GM18507 (cell line): Measurements from ENCODE around the gene CSRP1.
"Not testable (repeated sequence)": the region's sequence is repeated elsewhere in the genome, so short reads cannot be mapped to it uniquely, and the experiment has no call there.

Source experiments
- DNase-seq: peaks from one replicate; pipeline ENCODE4 v3.0.0; 2011; ENCODE audit warnings: low read depth; ENCODE audit not compliant: insufficient read length; ENCODE audit errors: extremely low spot score
- FAIRE-seq: peaks from 2 replicates; lab custom pipeline; 2011; peaks lifted over from hg19 to GRCh38; lab: Jason Lieb, UNC

The CSRP1 gene

GRCh38 chr1:201501812-201502510 is 5.0 kb downstream of the CSRP1 start:
- no peak for DNase-seq
- no peak for FAIRE-seq

- FAIRE-seq: no peak
- no peak for DNase-seq
These were observed 5.8 kb downstream of the CSRP1 start for GRCh38 chr1:201501144-201501543.

GRCh38 chr1:201500670-201501120 is 6.2 kb downstream of the CSRP1 start:
- DNase-seq: no peak
- no peak for FAIRE-seq

DNA sequence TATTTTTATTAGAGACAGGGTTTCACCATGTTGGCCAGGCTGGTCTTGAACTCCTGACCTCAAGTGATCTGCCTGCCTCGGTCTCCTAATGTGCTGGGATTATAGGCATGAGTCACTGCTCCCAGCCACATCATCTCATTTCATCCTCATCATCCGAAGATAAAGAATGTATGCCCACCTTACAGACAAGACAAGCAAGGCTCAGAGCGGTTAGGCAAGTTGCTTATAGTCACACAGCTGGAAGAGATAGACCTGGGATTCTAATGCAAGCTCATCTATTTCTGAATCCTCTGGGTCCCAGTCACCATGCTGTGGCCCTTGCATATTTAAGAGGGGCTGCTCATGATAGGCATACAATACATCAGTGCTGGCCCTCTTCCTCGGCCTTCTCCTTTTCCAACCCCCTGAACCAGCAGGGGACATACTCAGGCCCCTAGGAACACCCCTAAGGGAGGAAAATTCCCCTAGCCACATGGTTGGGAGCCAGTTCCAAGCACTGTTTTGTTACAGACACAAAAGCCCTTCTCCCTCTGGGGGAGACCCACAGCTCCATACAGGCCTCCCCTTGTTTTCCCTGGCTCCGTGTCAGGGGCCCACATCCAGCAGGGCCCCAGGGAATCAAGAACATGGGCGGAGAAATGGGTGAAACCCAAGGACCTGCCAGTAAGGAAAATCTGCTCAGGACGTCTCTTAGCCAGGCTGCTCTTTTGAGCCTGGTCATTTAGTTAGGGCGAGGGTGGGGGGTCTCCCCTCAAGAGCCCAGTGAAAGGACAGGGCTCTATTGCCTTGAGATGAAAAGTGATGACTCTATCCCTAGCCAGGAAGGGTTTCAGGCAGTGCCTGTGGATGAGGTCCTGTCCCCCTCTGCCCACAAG is 6.9 kb downstream of the CSRP1 start:
- DNase-seq (no peak), FAIRE-seq (no peak)

- FAIRE-seq (no peak), DNase-seq (no peak)
These were observed 7.7 kb downstream of the CSRP1 start for GRCh38 chr1:201499191-201499590.

- no peak for FAIRE-seq
- DNase-seq: no peak
These were observed 8.3 kb downstream of the CSRP1 start for GRCh38 chr1:201498621-201499020.

DNA sequence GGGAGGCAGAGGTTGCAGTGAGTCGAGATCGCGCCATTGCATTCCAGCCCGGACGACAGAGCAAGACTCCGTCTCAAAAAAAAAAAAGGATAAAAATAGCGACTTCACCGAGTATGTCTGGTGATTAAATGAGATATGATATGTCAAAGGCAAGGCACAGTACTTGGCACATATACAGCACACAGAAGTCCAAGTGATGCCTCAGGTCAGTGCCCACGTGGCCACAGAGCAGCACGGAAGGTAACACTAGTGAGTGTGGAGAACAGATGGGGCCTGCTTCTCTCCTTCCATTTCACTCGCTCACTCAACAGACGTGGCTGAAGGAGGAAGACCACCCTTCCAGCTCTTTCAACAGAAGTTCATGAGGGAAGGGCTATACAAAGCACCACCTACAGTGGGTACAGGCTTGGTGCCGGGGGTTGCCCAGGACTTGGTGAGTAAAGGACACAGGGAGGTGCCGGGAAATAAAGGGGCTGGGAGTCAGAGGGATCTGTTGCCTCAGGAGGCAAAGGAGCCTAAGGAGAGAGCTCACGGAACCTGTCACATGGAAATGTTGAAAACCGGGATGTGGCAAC is 8.9 kb downstream of the CSRP1 start:
- FAIRE-seq (no peak), DNase-seq (no peak)

GRCh38 chr1:201496296-201496690 is 10.6 kb downstream of the CSRP1 start:
- no peak for FAIRE-seq

GRCh38 chr1:201495551-201496295 is 11.2 kb downstream of the CSRP1 start:
- no peak for FAIRE-seq

More at GRCh38 chr1:201496296-201496690, 10.6 kb downstream of the CSRP1 start:
- DNase-seq: no peak

GRCh38 chr1:201493757-201494617 is 12.9 kb downstream of the CSRP1 start:
- FAIRE-seq (no peak), DNase-seq (no peak)

More at GRCh38 chr1:201495551-201496295, 11.2 kb downstream of the CSRP1 start:
- DNase-seq: no peak

DNA sequence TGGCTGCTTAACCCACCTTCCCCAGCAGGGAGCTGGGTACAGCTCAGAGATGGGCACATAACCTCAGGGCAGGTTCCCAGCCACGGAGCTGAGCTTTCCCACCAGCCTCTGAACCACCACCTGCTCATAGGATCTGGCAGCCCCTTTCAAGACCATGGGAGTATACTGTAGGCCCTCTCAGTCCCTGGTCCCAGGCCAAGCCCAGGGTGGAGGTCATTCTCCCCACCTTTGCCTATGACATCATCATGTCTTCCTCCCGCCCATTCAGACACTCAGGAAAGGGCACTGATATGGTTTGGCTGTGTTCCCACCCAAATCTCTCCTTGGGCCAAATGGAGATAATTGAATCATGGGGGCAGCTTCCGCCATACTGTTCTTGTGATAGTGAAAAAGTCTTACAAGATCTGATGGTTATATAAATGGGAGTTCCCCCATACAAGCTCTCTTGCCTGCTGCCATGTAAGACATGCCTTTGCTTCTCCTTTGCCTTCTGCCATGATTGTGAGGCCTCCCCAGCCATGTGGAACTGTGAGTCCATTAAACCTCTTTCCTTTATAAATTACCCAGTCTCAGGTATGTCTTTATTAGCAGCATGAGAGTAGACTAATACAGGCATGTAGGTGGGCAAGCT is 13.8 kb downstream of the CSRP1 start:
- not testable (repeated sequence) for FAIRE-seq, DNase-seq

- FAIRE-seq (no peak), DNase-seq (no peak)
These were observed 14.9 kb downstream of the CSRP1 start for GRCh38 chr1:201491896-201492511.

- FAIRE-seq (no peak), DNase-seq (no peak)
These were observed 16.2 kb downstream of the CSRP1 start for GRCh38 chr1:201490708-201491131.

DNA sequence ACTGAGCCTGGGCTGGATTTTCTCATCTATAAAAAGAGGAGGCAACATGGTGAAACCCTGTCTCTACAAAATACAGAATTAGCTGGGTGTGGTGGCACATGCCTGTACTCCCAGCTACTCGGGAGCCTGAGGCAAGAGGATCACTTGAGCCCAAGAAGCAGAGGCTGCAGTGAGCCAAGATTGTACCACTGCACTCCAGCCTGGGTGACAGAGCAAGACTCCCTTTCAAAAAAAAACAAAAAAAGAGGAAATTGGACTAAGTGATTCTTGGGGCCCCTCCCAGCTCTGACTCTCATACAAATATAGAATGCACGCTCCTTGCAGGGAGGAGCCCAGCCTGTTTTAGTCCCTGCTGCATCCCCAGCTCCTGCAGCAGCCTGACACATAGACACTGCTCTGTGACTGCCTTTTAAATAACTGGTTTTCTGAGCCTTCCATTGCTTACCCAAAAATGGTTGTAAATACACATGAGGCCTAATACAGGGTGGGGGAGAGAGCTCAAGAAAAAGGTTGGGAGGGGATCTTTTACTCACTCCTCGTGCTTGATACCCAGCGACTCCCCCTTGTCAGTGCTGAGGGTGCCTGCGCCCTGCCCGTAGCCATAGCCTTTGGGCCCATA is 17.2 kb downstream of the CSRP1 start:
- no peak for FAIRE-seq

DNA sequence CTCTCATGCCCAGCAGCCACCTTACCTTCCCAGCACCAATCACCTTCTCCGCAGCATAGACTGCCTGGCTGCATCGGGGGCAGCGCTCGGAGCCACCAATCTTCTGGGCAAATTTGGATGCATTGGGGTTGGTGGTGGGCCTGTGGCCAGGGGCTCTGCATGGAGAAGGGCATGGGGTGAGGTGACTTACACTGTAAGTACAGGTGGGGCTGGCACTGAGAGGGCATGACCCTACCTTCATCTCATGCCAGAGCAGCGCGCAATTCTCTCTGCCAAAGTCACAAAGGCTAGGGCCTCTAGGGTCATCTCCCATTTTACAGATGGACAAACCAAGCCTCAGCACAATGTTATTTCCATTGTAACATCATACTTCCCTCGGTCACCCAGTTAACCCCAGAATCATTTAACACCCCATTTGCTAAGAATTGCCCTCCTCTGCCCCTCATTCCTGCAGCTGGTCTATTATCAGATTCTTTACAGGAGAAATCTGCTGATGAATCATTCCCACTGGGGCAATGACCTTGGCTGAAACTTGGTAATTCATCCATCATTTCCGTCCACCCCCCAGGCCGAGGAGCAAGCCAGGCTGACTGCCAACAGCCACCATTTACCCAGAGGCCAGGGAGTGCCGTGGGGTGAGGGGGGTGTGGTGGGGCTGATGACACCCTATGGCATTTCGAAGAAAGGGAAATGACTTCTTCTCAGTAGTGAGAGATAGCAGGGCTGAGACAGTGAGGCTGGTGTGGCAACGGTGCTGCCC is 17.9 kb downstream of the CSRP1 start:
- no peak for FAIRE-seq
- DNase-seq: no peak

More for the DNA sequence above, 17.2 kb downstream of the CSRP1 start:
- no peak for DNase-seq

DNA sequence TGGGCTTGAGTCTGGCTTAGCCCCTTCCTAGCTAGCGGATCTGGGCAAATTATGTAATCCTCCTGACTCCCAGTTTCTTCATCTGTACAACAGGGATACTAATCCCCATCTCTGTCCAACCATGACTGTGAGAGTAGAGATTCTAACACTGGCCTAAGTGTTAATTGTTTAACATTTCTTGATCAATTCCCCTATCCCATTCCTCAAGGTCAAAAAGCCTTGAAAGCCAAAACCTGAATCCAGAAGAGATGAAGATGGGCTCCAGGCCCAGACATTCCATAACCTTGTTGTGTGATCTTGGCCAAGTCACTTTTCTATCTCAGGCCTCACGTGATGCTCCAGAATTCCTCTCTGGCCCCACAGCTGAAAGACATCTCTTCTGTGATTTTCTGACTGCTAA is 19.2 kb downstream of the CSRP1 start:
- no peak for FAIRE-seq
- DNase-seq: no peak

GRCh38 chr1:201486187-201486586 is 20.7 kb downstream of the CSRP1 start:
- FAIRE-seq: no peak

More at GRCh38 chr1:201486187-201486586, 20.7 kb downstream of the CSRP1 start:
- no peak for DNase-seq
